Stomach (tissue), 4 donors: ENCODE measurements around the gene TOMM40L.

Experiments used
- EP300 ChIP-seq: sonication (generic); formaldehyde crosslinking; IDR thresholded peaks from one replicate; pipeline ENCODE4 v1.6.1; 2017; ENCODE audit warnings: antibody characterized with exemption
- TF ChIP-seq, protein P1 (sequence below), 7 experiments: fragments of 450-650 bp in 4 of 7; fragments of 200-600 bp in 3 of 7; sonication (generic) in 3 of 7; IDR thresholded peaks; one replicate each; pipeline ENCODE4 v1.5.1; 2016 to 2019; ENCODE audit warnings: antibody characterized with exemption in 7 of 7, control low read depth in 2 of 7, mild to moderate bottlenecking in 1 of 7

DNA sequence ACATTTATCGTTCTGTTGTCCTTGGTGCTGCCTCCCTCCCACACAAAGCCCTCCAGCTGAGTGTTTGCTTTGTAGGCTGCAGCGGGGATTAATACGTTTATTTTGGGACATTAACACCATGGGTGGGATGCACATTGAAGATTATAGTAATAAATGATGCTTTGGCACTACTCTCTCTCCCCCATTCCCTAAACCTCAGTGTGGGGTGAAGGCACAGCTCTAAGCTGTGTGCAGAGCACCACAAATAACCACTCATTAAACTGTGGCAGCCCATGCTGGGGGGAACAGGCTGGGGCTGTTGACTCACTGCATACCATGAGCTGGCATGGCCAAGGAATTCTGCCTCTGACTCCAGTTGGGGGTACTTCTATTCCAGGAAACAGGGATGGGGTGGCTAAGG is 40.3 kb downstream of the TOMM40L start:
- TF ChIP-seq EP300: no peak
- TF ChIP-seq, protein P1, sequence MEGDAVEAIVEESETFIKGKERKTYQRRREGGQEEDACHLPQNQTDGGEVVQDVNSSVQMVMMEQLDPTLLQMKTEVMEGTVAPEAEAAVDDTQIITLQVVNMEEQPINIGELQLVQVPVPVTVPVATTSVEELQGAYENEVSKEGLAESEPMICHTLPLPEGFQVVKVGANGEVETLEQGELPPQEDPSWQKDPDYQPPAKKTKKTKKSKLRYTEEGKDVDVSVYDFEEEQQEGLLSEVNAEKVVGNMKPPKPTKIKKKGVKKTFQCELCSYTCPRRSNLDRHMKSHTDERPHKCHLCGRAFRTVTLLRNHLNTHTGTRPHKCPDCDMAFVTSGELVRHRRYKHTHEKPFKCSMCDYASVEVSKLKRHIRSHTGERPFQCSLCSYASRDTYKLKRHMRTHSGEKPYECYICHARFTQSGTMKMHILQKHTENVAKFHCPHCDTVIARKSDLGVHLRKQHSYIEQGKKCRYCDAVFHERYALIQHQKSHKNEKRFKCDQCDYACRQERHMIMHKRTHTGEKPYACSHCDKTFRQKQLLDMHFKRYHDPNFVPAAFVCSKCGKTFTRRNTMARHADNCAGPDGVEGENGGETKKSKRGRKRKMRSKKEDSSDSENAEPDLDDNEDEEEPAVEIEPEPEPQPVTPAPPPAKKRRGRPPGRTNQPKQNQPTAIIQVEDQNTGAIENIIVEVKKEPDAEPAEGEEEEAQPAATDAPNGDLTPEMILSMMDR (IDR thresholded peaks at IDR 0.05): no peak
